Measurements from ENCODE around the gene COL4A1. TPM values are rescaled to one million over a fixed set of nuclear protein-coding genes. Genes with fewer than 3 reads are reported as not detected.

Gene COL4A1
- total RNA-seq, 6 donors from 2014 or later: 81.7 to 309 (median 167) TPM

GRCh38 chr13:110336108-110336507 is 29.2 kb upstream of the COL4A1 start:
- Histone ChIP-seq H3K36me3 (peaks cover 0 to 3% (median 0%) of the 10 kb centered on the region in 4 donors), H3K27me3 (no peaks in the 10 kb centered on the region), H3K4me3 (no peak overlapping the region), H3K9me3 (no peaks in the 10 kb centered on the region), H3K27ac (peak overlapping the region in 3 of 4 donors; percentile 2 to 85 (median 72)), H3K4me1 (peaks cover 43 to 53% (median 47%) of the 10 kb centered on the region in 4 donors)
- ATAC-seq (ENCODE audit: low FRiP score in 2 of 2): no peak
- 87 to 90% methylated on average over 9 of the region's 9 CpGs for whole genome bisulfite sequencing, 2 donors
- TF ChIP-seq POLR2A (IDR thresholded peaks at IDR 0.05) (no peak), EP300 (IDR thresholded peaks at IDR 0.05) (no peak), POLR2AphosphoS5 (IDR thresholded peaks at IDR 0.05) (no peak), CTCF (IDR thresholded peaks at IDR 0.05) (no peak)
- DNase-seq: no peak

DNA sequence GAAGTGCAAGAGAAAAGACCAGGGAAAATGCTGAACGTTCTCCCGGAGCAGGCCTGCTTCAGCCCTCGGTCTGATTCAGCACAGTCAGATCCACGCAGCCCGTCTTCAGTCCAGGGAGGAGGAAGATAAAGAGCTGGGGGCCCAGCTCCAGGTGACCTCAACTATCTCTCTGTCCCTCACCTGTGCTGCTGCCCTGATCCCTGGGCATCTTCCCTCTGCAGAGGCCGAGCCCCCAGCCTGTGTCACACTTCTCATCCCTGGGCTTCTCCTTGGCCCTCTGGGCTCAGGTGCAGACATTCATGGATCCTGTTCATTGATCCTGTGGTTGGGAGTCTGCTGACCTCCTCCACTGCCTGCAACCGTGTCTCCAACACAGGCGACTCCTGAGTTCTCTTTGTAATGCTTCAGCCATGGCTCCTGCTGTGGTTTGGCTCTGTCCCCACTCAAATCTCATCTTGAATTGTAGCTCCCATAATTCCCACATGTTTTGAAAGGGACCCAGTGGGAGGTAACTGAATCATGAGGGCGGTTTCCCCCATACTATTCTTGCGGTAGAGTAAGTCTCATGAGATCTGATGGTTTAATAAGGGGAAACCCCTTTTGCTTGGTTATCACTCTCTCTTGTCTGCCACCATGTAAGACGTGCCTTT is 28.0 kb upstream of the COL4A1 start:
- H3K36me3 ChIP-seq: peaks cover 0 to 3% (median 0%) of the 10 kb centered on the region in 4 donors
- peaks cover 32 to 48% (median 40%) of the 10 kb centered on the region in 4 donors for H3K4me1 ChIP-seq
- WGBS, 2 donors: 87 to 89% methylated on average over 11 of the region's 11 CpGs
- no peak for TF ChIP-seq CTCF (IDR thresholded peaks at IDR 0.05)
- TF ChIP-seq EP300 (IDR thresholded peaks at IDR 0.05): no peak
- TF ChIP-seq POLR2AphosphoS5 (IDR thresholded peaks at IDR 0.05): no peak
- TF ChIP-seq POLR2A (IDR thresholded peaks at IDR 0.05): no peak
- ATAC-seq (ENCODE audit: low FRiP score in 2 of 2) (no peak), DNase-seq (no peak)
- peak overlapping the region in 1 of 4 donors; percentile 72 for H3K27ac ChIP-seq
- H3K4me3 ChIP-seq: no peak overlapping the region
- H3K9me3 ChIP-seq: no peaks in the 10 kb centered on the region
- no peaks in the 10 kb centered on the region for H3K27me3 ChIP-seq

- TF ChIP-seq EP300 (IDR thresholded peaks at IDR 0.05) (no peak), POLR2A (IDR thresholded peaks at IDR 0.05) (no peak), CTCF (IDR thresholded peaks at IDR 0.05) (no peak)
- H3K27me3 ChIP-seq: no peaks in the 10 kb centered on the region
- ATAC-seq (ENCODE audit: low FRiP score in 2 of 2): no peak
- peak overlapping the region in 1 of 4 donors; percentile 53 for H3K27ac ChIP-seq
- WGBS, 2 donors: 71 to 89% methylated on average over 8 of the region's 8 CpGs
- no peaks in the 10 kb centered on the region for H3K9me3 ChIP-seq
- H3K4me1 ChIP-seq: peaks cover 27 to 41% (median 33%) of the 10 kb centered on the region in 4 donors
- no peak for DNase-seq
- no peak overlapping the region for H3K4me3 ChIP-seq
- peaks cover 0 to 7% (median 0%) of the 10 kb centered on the region in 4 donors for H3K36me3 ChIP-seq
These were observed 27.3 kb upstream of the COL4A1 start for GRCh38 chr13:110334256-110334655.

DNA sequence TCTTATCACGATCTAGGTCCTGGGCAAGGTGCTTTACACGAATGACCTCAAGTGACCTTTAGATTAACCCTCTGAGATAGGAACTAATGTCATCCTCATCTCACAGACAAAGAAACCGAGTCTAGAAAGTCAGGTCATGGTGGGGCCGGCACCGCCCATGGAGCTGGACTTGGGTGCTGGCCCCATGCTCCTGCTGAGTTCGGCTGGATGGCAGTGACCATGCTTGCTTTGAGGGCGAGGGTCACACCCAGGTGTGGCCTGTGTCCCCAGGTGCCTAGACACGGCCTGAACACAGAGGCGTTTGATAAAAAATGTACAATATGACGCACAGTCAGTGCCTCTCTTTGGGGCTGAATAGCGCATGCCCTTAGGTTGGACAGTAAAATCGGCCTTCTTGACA is 26.9 kb upstream of the COL4A1 start:
- H3K27ac ChIP-seq: peak overlapping the region in 1 of 4 donors; percentile 53
- DNase-seq (no peak), ATAC-seq (ENCODE audit: low FRiP score in 2 of 2) (no peak)
- TF ChIP-seq POLR2AphosphoS5 (IDR thresholded peaks at IDR 0.05): no peak
- TF ChIP-seq POLR2A (IDR thresholded peaks at IDR 0.05): no peak
- no peak for TF ChIP-seq EP300 (IDR thresholded peaks at IDR 0.05)
- no peak for TF ChIP-seq CTCF (IDR thresholded peaks at IDR 0.05)
- no peaks in the 10 kb centered on the region for H3K27me3 ChIP-seq
- no peaks in the 10 kb centered on the region for H3K9me3 ChIP-seq
- no peak overlapping the region for H3K4me3 ChIP-seq
- H3K36me3 ChIP-seq: peaks cover 0 to 10% (median 0%) of the 10 kb centered on the region in 4 donors
- H3K4me1 ChIP-seq: peaks cover 23 to 38% (median 30%) of the 10 kb centered on the region in 4 donors
- WGBS, 2 donors: 80 to 90% methylated on average over 10 to 12 of the region's 12 CpGs

DNA sequence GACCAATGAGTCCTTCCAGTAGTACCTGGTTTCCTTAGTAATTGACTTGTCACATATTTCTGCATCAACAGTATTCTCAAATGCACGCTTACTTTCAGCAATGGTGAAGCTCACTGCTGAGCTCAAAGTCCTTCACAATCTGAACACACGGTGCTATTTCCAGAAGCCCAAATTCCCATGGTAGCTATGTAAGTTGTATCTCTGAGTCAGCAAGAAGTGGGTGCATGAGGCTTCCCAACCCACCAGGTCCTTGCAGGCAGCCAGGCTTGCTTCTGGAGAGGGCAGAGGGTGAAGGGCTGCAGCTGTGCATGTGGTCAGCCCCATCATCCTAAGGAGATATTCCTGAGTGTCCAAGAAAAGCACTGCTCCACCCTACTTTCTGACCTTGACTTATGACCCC is 25.8 kb upstream of the COL4A1 start:
- no peaks in the 10 kb centered on the region for H3K9me3 ChIP-seq
- H3K27ac ChIP-seq: no peak overlapping the region
- H3K27me3 ChIP-seq: no peaks in the 10 kb centered on the region
- ATAC-seq (ENCODE audit: low FRiP score in 2 of 2) (no peak), DNase-seq (no peak)
- H3K36me3 ChIP-seq: peaks cover 0 to 10% (median 0%) of the 10 kb centered on the region in 4 donors
- TF ChIP-seq POLR2AphosphoS5 (IDR thresholded peaks at IDR 0.05) (no peak), POLR2A (IDR thresholded peaks at IDR 0.05) (no peak), CTCF (IDR thresholded peaks at IDR 0.05) (no peak), EP300 (IDR thresholded peaks at IDR 0.05) (no peak)
- H3K4me1 ChIP-seq: peaks cover 12 to 29% (median 19%) of the 10 kb centered on the region in 4 donors
- 94 to 95% methylated on average over 2 of the region's 2 CpGs for WGBS, 2 donors
- H3K4me3 ChIP-seq: no peak overlapping the region

Measured in upper lobe of left lung (tissue), 6 donors.